HFF-Myc (cell line): ENCODE measurements around the gene SNTG2.

Experiments used
- DNase-seq: peaks from one replicate; pipeline ENCODE4 v3.0.0-alpha.2; 2011; ENCODE audit warnings: low read depth; ENCODE audit errors: extremely low read depth
- H3K4me3 ChIP-seq: replicated peaks from 2 replicates; pipeline ENCODE4 v1.5.1; 2011; ENCODE audit warnings: low read depth, mild to moderate bottlenecking, control low read depth, low read length
- CTCF ChIP-seq: IDR thresholded peaks from 2 replicates; pipeline ENCODE4 v1.5.1; 2012; ENCODE audit warnings: mild to moderate bottlenecking, low read depth, low read length, control low read depth; ENCODE audit errors: missing control alignments

The SNTG2 gene

GRCh38 chr2:1305342-1306013, 354.8 kb downstream of the SNTG2 start:
- no peak for DNase-seq
- no peak overlapping the region for H3K4me3 ChIP-seq
- TF ChIP-seq CTCF: no peak

DNA sequence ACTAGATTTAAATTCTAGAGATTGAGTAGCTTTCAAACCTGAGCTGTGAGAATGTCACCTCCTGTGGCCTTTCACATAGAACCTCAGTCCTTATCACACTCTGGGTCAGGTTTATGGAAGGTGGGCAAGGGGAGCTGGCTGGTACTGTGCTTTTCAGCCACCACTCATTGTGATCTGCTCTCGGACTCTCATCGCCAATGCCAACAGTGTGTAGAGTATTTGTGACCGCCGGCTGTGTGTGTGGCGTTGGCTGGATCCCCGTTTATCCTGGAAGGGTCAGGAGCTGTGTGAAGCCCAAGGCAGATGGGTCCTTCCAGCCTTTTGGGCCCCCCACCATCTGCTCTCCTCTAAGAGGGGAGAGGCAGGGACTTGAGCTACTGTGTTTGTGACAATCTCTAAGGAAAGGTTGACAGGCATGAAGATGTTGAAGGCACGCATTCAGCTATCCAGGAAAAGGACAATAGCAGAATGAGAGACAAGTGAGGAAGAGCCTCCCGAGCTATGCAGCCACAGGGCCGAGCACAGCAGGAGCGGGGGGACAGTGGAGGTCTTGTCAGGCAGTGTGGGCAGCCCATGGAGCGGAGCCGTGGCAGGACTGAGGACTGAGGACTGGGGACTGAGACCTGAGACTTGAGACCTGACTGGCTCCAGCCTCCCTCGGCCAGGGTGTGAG, 355.5 kb downstream of the SNTG2 start:
- H3K4me3 ChIP-seq: no peak overlapping the region

DNA sequence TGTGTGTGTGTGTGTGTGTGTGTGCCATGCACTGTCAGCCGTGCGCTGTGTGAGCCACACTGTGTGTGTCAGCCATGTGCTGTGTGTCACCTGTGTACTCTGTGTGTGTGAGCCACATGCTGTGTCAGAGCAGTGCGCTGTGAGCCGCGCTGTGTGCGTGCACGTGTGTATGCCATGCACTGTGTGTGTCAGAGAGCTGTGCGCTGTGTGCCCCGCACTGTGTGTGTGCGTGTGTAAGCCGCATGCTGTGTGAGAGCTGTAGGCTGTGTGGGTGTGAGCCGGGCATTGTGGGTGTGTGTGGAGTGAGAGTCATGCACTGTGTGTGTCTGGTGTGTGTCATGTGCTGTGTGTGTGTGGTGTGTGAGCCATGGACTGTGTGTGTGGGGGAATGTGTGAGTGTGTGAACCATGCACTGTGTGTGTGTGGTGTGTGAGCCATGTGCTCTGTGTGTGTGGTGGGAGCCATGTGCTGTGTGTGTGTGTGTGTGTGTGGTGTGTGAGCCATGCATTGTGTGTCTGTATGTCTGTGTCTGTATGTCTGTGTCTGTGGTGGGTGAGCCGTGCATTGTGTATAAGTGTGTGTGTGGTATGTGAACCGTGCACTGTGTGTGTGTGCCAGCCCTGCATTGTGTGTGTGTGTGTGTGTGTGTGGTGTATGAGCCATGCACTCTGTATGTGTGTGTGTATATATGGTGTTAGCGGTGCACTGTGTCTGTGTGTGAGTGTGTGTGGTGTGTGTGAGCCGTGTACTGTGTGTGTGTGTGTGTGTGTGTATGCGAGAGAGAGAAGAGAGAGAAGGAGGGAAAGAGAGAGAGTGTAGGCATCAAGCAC, 356.3 kb downstream of the SNTG2 start:
- H3K4me3 ChIP-seq: no peak overlapping the region
- DNase-seq: no peak
- TF ChIP-seq CTCF: no peak

More for the DNA sequence above, 355.5 kb downstream of the SNTG2 start:
- DNase-seq: no peak
- no peak for TF ChIP-seq CTCF

- H3K4me3 ChIP-seq: no peak overlapping the region
- TF ChIP-seq CTCF: no peak
- DNase-seq: no peak
Measured at GRCh38 chr2:1307670-1308069, 357.0 kb downstream of the SNTG2 start.

- H3K4me3 ChIP-seq: no peak overlapping the region
- no peak for DNase-seq
- no peak for TF ChIP-seq CTCF
Measured at GRCh38 chr2:1308678-1309077, 358.0 kb downstream of the SNTG2 start.

- DNase-seq: no peak
- no peak for TF ChIP-seq CTCF
- H3K4me3 ChIP-seq: no peak overlapping the region
Measured at GRCh38 chr2:1309507-1309906, 358.9 kb downstream of the SNTG2 start.
